HG03457 (cell line): Measurements from ENCODE around the gene ALKBH6.

Experiments used
- ATAC-seq: cut with Tn5 transposase; IDR thresholded peaks from one replicate; pipeline ENCODE4 v1.9.1; 2021; ENCODE audit warnings: moderate number of reproducible peaks; ENCODE audit not compliant: unreplicated experiment

Gene ALKBH6

GRCh38 chr19:35960432-35960972 lies 53.5 kb downstream of the ALKBH6 start:
- no peak for ATAC-seq

GRCh38 chr19:35959968-35960320 lies 54.1 kb downstream of the ALKBH6 start:
- no peak for ATAC-seq
